Amniotic stem cell (primary cell): ENCODE results near the gene CCDC73.
"Not testable (repeated sequence)": the region's sequence is repeated elsewhere in the genome, so short reads cannot be mapped to it uniquely, and the experiment has no call there.

Source experiments
- DNase-seq: peaks from one replicate; lab custom pipeline; 2025; lab: John Stamatoyannopoulos, UW

Gene CCDC73

DNA sequence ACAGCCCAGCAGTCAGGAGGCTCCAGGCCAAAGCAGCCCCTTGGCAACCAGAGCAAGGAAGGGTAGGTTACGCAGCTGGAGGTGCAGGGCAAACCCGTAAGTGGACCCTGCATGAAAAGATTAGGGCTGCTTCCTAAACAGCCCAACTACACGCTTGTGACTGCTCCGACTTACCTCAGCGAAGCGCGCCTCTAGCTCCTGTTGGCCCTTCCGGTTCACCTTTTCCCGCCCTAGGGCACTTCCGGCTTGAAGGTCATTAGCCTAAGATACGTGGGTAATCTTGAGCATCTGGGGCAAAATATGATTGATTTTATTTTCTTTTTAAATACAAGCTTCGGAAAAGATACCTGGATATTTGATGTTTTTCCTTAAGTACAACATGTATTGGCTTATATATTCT is at the start of gene CCDC73:
CCDC73 (minus strand) TSS at position 224 of the 400 bp plus-strand sequence. CDS start 34,419 bp downstream, outside the sequence.
- no peak for DNase-seq

DNA sequence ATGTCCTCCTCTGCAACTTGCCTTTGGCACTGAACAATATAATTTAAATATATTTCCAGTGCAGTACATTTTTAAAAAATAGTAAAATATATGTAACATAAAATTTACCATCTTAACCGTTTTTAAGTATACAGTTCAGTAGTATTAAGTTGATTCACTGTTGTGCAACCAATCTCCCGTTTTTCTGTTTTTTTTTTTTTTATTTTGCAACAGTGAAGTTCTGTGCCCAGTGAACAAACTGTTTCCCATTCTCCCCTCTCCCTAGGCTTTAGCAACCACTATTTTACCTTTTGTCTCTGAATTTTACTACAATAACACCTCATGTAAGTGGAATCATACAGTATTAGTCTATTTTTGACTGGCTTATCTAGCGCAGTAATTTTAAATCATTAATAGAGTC is 49.1 kb upstream of the CCDC73 start:
- no peak for DNase-seq

DNA sequence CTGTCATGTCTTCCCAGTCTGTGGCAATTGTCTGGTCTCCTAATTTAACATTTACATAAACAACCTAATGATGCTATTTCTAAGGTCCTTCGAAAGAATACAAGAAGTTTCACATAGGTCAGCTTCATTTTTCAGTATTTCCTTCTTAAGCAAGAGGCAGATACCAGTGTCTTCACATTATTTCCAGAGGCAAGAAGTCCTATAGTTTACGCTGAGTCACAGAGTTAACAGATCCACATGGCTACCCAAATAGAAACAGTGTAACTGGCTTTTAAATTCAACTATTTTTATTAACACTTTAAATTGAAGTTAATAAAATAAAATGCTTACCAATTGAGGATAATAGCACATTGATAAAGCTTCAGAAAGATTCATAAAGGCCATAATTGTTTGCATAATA is 46.1 kb upstream of the CCDC73 start:
- DNase-seq: no peak

DNA sequence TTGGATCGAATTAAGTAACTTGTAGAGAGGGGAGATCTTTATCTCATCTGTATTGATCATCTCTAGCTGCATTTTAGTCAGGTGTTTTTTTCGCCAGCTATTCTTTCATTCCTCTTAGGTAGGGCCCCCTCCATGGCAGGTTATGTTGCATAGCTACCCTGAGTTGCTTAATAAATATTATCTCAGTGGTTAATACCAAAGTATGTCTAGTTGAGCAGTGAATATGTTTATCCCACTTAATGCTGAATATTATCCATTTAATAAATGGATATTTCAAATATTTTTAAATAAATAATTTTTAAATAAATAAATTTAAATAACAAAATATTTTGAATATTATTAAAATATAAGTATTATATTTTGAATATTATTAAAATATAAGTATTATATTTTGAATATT is 44.8 kb upstream of the CCDC73 start:
- DNase-seq: no peak

DNA sequence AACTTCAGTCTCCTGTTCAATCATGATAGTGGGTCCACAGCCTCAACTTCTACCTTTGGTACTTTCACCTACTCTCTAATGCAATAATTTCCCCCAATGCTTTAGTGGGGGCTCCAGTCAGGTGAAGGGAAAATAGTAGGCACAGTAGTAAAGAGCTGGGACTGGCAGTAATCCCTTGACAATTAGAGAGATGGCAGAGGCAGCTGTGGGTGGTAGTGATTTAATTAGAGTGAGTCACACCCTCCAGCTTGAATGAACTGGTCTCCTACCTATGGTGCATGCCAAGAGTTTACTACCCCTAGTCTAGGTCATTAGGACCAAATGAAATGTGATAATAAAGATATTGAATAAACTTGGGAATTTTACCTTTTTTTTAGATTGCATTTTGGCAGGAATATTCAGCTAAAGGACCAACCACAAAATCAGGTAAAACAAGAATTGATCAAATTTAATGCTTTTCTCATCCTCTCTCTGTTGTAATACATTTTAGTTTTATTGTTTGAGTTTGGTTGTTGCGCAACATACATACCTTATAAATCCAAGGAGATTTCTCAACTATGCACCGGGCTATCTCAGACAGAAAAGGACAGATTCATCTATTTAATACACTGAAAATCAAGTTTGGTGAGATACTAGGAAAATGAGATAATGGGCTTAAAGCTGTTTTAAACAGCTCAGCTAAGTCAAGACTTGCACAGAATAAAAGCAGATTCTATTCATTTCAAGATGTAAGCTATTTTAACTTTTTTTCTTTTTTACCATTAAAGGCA is 44.2 kb upstream of the CCDC73 start:
- no peak for DNase-seq

DNA sequence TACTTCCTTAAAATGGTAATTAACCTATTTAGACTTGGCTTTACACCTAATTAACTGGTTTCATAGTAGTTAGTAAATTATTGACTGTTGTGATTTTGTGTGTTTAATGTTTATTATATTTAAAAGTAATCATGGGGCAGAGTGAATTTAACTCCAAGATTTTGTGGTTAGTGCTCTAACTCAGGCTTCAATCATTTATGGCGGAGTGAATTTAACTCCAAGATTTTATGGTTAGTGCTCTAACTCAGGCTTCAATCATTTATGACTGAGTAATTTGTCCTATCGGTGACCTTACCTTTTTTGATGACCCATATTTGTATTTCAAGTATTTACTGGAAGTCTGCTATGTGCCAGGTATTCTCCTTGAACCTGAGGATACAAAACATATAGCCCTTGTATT is 42.5 kb upstream of the CCDC73 start:
- no peak for DNase-seq

DNA sequence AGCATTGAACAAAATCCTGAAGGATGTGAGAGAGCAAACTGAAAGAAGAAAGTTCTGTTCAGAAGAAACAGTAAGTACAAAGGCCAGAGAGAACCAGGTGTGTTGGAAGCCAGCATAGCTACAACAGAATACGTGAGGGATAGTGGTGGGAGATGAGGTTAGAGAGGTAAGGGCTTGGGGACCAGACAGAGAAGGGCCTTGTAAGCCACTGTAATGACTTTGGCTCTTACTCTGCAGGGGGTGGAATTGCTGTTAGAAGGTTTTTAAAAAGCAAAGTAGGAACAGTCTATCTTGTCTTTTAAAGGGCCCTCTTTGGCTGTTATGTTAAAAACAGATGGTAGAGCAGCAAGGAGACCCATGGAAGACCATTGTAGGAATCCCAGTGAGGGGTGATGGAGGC is 39.5 kb upstream of the CCDC73 start:
- DNase-seq: no peak

DNA sequence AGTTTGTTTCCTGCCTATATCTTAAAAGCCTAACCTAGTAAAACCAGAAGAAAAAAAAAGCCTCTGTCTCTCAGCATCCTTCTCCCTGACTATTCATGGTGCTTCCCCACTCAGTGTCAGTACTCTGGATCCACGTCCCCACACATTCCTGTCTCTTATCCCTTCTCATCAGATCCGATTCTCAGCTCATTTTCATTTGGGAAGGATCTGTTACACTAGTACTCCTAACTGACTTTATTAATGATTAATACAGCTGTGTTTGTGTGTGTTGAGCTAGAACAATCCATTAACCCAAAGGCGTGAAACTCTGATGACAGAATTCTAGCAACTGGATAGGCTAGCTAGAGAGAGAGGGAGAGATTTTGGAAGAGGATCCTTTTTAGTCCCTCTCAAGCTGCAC is 36.8 kb upstream of the CCDC73 start:
- no peak for DNase-seq

DNA sequence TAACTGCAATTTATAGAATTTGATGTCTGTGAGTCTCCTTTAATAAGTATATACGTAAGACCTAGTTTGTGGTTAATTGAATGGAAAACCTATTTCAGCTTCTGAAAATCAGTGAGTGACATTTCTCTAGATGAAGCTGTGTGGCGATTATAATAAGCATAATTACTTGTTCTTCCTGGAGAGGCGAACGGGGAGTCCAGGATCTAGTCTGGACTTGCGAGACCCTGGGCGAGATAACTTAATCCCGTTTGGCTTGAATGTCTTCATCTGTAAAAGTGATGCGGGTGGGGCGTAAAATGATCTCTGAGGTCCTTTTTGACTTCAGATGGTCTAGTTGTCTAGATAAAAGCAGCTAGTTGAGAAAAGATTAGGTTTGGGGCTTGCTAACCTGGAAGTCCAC is 36.3 kb upstream of the CCDC73 start:
- no peak for DNase-seq

DNA sequence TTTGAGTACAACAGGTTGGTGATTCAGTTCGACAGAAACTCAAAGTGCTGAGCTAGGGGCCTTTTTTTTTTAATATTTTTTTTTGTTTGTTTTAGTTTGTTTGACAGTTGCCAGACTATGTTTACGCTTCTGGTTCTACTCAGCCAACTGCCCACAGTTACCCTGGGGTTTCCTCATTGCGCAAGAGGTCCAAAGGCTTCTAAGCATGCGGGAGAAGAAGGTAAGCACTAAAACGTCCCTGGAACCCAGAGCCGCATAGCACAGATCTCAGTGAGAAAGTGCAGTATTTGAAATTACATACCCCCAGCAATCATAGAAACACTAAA is 35.9 kb upstream of the CCDC73 start:
- no peak for DNase-seq

DNA sequence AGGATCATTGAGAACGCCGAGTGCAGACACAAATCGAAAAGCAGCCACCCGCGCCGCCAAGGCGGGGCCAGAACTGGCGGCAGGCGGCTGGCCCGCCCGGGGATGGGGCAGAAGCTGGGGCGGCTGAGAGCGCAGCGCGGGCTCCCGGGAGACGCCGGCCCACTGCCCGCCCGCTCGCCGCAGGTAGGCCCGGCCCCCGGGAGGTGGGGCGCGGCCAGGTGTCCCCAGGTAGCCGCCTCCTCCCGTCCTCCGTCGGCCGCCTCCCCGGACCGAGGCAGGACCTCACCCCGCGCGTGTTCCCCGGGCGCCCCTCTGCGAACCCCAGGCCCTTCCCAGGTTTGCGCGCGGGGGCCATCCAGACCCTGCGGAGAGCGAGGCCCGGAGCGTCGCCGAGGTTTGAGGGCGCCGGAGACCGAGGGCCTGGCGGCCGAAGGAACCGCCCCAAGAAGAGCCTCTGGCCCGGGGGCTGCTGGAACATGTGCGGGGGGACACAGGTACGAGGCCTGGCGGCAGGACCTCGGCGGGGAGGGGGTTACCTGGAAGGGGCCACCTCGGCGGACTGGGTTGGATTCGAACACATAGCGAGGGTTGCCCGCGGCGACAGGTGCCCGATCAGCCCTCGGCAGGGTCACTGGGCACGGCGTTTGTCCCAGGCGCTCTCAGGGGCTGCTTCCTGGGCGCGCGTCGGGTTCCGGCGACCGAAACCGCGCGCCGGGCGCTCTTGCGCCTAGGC is 35.4 kb upstream of the CCDC73 start, which contains the start of gene PRRG4:
PRRG4 (plus strand) TSS at position 248 of the 733 bp plus-strand sequence. CDS start 603 bp downstream, outside the sequence.
- no peak for DNase-seq

DNA sequence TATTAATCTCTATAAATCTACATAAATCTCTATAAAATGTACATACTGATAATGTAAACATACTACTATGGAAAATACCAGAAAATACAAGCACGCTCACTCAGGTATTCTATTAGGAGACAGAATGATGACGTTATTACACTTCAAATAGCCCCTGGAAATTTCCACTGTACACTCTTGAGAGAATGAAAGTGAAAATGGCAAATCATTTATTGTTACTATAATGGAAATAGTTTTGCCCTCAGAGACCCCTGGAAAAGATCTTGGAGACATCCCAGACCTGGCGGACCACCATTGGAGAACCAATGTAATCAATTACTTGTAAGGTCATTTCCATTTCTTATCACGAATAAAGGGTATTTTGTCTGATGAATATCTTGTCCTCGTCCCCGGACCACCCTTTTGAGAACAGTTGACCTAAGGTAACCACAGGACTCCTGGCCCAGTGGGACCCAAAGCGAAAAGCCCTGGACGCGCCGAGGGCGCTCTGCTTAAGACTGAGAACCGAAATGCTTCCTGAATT is 34.8 kb upstream of the CCDC73 start:
- DNase-seq: no peak

DNA sequence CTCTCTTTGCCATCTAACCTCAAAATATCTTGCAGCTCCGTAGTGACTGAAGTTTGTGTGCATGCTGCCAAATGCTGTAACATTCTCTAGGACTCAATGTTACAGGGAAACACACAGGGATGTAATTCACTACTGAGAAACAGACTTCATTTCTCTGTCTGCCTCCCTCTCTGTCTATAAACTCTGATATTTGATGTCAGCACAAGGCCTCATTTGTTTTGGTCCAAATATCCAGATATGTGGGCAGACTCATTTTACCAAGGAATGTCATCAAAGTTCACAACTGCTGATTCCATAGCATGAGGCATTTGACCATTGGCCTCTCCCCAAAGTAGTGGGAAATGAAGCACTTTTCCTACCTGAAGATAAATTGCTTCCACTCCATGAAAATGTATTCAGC is 32.8 kb upstream of the CCDC73 start:
- DNase-seq: no peak

DNA sequence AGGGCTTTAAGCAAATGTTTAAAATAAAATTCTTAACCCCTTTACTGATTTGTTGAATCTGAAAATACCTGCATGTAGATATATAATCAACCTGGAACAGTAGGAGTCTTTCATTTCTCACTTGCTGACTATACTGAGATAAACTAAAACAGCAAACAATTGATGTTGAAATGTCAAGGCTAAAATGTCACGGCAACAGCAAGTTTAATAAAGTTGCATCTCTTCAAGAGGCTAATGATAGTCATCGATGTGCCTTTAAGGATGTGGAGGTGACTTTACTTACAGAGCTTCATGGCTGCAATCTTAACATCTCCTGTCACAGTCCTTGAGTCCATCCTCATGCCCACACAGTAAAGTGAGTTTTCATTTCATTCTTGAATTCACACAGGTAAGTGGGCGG is 31.7 kb upstream of the CCDC73 start:
- DNase-seq: no peak

DNA sequence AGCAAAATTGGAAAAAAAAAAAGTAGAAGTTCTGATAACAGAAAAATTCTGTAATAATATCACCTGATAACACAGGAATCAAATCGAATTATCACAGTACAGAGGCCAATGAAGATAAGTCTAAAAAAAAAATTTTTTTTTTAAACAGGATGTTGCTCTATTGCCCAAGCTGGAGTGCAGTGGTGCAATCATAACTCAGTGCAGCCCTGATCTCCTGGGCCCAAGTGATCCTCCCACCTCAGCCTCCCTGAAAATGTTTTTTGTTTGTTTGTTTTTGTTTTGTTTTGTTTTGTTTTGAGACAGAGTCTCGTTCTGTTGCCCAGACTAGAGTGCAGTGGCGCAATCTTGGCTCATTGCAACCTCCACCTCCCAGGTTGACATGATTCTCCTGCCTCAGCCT is 29.2 kb upstream of the CCDC73 start:
- not testable (repeated sequence) for DNase-seq

DNA sequence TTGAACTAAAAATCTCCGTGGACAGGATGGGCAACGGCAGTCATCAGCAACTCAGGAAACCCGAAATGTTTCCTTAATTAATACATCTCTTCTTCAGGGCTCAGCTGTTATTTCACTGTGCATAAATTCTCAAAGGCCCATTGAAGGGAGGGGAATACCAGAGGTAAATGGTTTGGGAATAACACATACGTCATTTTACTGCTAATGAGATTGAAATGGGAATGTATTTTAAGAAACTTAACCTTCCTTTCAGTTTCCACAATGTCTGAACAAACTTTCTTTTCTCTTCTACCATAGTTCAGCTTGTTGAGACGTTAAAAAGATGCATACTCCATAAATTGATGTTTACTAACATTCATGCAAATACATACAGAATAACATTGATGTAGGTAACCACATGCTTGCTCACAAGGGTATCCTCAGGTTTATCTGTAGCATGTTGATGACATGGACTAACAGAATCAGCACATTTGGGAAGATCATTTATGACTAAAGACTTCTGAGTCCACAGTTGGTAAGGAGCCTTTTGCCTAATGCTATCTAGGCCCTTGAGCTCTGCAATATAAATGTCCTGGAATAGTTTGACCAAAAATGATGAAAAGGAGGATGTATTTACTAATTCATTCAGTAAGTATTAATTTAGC is 27.6 kb upstream of the CCDC73 start:
- DNase-seq: no peak

DNA sequence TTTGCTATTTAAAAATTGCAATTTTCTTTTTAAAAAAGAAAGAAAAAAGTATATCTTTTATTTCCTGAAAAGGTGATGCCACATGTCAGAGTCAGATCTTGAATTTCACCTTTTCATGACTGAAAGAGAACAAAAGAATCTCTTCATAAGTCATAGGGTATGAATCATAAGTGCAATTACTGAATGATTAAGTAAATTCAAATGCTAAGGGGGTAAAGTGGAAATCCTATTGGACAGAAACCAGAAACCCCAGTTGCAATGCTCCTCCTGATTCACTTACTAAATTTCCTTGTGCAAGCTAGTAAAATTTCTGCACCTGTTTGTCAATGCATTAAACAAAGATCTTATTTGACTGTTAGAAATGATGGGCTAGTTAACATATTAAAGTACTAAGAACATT is 27.1 kb upstream of the CCDC73 start:
- no peak for DNase-seq

DNA sequence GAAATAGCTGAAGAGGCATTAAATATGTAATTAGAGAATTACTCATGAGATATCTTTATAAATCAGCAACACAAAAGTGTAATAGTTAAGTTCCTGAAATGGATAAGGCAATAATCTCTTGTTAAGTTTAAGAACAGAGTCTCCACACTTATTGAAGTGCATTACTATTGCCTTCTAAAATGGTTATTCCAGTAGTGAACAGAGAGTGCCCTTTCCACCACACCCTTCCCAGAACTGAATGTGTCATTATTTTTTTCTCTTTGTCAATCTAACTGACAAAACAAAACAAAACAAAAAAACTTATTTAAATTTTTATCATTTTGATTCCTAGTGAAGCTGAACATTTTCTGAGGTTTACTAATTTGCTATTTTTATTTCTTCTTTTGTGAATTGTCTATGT is 26.0 kb upstream of the CCDC73 start:
- DNase-seq: no peak

DNA sequence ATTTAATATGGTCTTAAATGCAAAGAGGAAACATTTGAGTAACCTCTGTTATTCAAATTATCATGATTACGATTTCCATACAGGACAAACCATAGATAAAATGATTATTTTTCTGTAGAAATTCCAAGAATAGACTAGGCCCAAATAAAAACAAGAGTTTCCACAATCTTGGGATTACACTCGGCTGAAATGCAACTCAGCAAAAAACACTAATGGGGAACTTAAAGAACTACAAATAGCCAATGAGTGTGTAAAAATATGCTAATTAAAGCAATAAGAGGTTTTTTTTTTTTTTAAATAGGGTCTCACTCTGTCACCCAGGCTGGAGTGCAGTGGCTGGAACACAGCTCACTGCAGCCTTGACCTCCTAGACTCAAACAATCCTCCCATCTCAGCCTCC is 24.7 kb upstream of the CCDC73 start:
- no peak for DNase-seq

DNA sequence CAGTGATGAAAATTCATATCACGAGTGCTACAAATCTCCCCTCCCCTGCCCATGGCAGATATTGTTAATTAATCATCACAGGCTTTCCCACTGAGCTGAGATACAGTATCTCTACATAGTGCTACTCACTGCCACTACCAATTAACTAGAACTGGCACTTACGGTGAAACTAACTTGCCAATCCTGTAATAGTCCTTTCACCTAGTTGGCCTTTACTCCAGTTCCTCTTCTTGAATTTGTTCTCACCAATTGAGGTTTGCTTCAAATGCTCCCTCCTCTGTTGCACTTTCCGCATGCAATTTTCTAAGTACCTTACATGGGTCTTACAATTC is 23.4 kb upstream of the CCDC73 start:
- DNase-seq: no peak

DNA sequence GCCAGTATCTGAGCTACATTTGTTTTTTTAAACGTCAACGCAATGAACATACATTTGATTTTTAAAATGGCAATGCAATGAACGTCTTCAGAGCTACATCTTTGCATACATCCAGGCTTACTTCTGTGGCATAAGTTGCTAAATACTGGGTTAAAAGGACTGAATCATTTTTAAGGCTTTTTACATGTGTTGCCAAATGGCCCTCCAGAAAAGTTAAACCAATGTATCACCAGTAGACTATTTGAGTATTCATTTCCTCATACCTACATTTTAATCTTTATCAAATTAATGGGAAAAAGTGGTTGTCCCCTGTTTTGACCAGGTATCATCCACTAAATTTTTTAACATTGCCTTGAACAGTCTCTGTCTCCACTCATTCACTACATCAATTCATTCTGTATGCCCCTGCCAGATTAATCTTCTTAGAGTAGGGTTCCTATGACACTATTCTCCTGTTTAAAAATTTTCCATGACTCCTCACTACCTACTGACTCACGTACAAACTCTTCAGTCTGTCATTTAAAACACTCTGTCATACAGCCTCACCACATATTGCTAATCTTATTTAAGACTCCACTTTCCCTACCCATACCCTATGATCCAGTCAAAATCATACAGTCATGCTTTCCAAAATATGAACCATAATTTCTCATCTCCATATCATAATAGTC is 22.9 kb upstream of the CCDC73 start:
- no peak for DNase-seq

DNA sequence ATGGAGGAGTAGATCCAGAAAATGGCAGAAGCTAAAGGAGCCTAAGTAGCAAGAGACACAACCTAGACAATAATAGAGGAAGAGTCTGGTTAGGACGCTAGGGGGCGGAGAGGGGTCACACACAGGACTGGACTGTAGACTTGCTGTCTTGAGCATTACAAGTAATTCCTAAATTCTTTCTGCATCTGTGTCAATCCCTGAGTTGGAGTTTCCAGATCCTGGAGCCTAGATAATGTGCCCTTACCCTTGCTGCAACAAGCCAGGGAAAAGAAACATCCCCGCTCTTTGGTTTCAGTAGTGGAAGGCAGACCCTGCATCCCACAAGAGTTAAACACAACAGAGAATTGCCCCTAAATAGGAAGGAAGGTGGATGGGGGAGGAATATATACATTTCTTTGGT is 14.9 kb upstream of the CCDC73 start:
- DNase-seq: peak; percentile 43

DNA sequence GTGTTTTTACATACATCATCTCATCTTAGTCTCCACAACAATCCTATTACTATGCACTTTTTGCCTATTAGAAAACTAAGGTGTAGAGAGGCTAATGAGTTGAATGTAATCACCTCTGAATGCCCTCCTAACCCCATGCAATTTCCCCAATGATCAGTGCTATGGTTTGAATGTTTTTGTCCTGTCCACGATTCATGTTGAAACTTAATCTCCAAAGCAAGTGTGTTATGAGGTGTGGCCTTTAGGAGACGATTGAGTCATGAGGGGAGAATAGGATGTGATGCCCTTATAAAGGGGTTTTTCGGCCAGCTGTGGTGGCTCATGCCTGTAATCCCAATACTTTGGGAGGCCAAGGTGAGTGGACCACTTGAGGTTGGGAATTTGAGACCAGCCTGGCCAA is 2.0 kb upstream of the CCDC73 start:
- DNase-seq: no peak
